Effector CD8-positive, alpha-beta T cell (primary cell): ENCODE data around the gene PPP4C.
A peak's percentile ranks its signal among the peaks of the same experiment; 100 is the strongest.
"Not testable (repeated sequence)": the region's sequence is repeated elsewhere in the genome, so short reads cannot be mapped to it uniquely, and the experiment has no call there.

ENCODE experiments used
- DNase-seq: peaks from one replicate; lab custom pipeline; 2025; lab: John Stamatoyannopoulos, UW

Gene PPP4C

DNA sequence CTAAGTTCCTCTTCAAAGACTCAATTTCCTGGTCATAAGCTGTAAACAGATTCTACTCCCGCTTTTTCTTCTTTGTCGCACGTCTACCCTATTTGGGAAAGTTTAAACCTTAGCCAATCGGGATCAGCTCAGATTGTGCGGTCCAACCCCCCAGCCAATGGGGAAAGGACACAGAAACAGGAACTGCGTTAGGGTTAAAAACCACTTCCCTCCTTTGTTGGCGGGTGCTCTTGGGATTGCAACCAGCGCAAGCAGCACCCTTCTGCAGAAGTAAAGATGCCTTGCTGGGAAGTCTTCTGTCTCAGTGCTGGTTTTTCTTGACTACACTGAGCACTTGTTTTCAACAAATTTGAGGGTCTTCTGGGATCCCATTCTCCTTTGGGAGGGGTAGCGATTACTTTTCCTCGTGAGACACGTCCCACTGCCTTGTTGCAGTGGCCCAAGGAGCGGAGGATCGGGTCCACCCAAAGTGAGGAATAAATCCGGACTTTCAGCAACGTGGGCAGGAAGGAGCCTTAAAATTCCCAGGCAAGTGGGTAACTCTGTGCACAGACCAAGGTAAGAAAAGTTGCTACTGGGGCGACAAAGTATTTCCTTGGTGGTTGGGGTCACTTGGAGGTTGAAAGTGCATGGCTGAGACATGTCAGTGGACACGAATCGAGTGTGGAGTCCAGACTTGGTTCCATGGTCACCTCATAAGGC is 21.2 kb downstream of the PPP4C start:
- DNase-seq: no peak

DNA sequence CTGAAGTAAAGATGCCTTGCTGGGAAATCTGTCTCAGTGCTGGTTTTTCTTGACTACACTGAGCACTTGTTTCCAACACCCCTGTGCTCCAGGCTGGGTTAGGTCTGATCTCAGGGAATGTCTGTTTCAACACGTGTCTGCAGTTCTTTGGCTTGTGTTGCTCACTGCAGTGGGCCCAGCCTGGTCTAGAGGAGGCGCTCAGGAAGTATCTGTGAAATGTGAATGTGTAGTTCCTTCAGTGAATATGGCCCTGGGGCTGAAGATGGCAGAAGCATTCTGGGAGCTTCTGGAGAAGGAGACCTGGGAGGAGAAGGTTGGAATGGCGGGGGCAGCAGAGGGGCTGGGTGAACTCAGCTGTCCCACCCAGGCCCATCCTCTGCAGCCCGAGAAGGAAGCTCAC is 28.3 kb downstream of the PPP4C start:
- no peak for DNase-seq

GRCh38 chr16:30104492-30104891 is 28.7 kb downstream of the PPP4C start:
- no peak for DNase-seq

GRCh38 chr16:30108059-30108850 is 32.5 kb downstream of the PPP4C start:
- no peak for DNase-seq

DNA sequence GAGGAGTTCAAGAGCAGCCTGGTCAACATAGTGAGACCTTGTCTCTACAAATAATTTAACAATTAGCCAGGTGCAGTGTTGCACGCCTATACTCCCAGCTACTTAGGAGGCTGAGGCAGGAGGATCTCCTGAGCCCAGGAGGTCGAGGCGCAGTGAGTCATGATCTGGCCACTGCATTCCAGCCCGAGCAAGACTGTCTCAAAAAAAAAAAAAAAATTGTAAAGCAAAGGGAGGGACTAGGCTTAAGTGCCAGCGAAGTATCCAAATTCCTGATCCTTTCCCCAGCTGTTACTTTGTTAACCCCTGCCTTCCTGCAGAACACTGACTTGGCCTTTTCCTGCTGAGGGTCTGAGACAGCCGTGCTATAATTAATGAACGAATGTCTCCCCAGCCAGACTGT is 34.9 kb downstream of the PPP4C start:
- DNase-seq: no peak

- DNase-seq: peak; percentile 24
Observed at GRCh38 chr16:30112197-30113030, 36.6 kb downstream of the PPP4C start.

DNA sequence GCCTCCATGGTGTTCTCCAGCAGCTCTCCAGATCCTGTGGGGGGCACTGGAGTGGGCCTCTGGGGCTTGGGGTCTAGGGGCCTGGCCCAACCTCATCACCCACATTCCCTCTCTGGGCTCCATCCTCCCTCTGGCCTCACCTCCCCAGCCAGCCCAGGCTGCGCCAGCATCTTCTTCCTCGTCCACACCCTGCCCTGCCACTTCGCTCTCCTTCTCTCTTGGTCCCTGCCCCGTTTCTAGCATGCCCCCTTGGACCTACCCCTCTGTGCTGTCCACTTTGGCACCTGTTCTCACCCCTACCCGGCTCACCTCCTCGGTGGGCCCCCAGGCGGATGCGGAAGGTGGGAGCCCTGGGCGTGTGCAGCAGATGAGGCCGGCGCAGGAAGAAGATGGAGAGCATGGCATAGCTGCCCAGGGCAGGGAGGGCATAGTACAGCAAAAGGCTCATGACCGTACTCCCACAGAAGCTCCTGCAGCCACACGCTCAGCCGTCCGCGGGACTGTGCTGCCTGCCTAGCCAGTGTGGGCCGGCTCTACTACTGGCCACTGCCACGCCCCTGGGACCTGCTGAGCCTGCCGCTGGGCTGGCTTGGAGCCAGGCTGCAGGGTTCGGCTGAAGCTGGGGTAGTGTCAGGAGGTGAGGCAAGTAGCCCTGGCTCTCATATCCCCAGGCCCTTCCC is 37.4 kb downstream of the PPP4C start, which contains the start of gene GDPD3:
GDPD3 (minus strand) TSS at position 507 of the 680 bp plus-strand sequence; CDS start at position 448, 59 bp downstream.
- no peak for DNase-seq

DNA sequence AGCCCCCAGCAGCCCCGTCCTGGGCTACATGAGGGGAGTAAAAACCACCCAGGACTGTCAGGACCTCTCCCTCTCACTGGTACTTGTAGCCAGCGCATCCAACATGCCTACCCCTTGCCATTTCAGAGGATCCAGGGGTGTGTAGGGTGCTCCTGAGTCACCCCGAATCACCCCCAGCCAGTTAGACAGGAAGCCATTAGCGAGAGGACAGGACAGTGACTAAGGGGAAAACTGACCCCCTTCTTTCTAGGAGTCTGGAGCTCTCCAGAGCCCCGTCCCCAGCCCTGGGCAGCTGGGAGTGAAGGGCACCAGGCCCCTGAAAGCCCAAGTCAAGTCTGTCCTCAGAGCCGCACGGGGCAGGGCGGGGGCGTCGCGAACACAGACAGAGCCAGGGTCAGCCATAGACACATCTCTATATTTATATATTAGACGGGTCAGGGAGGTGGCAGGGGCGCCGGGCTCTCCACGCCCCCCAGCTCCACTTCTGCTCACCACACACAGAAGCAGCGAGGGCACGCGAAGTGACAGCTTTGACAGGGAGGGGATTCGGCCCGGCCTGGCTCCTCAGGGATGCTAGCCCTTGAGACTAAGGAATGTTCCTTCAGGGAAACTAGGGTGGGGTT is 38.0 kb downstream of the PPP4C start:
- DNase-seq: no peak

DNA sequence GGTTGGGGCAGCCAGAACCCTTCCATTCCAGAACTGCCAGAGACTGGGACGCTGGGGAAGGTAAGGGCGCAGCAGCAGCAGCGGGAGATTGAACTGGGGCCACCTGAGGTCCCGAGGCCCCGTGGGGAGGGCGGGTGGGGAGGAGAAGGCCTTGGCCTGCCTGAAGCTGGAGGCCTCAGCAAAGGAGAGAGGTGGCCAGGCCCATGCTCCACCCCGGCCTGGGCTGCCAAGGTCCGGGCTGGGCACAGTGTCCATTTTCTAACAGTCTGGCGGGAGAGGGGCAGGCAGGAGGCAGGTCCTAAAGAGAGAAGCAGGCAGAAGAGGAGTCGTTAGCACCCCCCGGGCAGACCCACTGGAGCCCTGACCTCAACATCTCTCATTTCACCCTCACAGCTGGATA is 38.6 kb downstream of the PPP4C start:
- DNase-seq: no peak

- not testable (repeated sequence) for DNase-seq
Observed at GRCh38 chr16:30114833-30115232, 39.0 kb downstream of the PPP4C start.

DNA sequence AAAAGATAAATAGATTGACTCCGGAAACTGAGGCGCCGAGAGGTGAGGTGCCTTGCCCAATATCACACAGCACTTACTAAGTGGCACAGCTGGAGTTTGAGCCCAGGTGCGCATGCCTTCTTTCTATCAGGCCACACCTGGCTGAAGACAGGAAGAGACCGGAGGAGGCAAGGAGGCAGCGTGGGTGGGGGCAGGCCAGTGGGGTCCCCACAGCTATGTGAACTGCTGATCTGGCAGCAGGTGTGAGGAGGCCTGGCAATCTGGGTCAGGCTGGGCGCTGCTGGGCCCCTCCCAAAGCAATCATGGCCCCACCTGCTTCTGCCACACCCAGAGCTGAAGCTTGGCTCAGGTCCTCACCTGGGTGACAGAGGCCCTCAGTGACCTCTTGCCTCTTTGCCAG is 39.4 kb downstream of the PPP4C start:
- DNase-seq: no peak

GRCh38 chr16:30116291-30117207 is 40.8 kb downstream of the PPP4C start:
- no peak for DNase-seq

DNA sequence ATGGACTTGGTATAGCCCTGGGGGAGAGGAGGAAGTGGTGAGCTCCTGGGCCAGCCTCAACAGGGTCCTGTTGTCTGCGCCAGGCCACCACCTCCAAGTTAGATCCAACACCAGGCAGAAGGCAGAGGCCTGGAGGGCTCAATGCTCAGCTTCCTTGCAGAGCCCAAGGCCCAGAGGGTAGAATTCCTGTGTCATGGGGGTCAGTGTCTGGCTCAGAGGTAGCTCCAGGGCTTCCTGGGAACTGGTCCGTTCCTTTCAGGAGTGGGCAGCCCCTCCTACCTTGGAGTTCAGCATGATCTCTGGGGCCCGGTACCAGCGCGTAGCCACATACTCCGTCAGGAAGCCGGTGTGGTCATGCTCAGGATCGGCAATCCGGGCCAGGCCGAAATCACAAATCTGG is 42.0 kb downstream of the PPP4C start:
- DNase-seq: no peak

DNA sequence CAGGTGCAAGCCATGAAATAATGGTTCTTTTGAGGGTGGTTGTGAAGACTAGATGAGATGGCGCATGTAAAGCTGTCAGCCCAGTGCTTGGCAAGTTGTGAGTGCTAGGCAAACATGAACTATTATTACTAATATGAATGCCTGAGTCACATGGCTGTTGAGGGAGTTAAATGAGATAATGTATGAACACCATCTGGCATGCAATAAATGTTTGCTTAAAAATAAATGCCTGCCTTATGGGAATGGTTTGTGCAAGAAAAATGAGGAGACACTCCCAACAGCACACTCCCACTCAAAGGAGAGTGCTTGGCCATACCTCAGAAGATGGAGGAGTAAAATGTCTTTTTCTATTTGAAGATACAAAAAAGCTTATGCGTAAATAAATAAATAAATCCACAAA is 43.6 kb downstream of the PPP4C start:
- DNase-seq: no peak

DNA sequence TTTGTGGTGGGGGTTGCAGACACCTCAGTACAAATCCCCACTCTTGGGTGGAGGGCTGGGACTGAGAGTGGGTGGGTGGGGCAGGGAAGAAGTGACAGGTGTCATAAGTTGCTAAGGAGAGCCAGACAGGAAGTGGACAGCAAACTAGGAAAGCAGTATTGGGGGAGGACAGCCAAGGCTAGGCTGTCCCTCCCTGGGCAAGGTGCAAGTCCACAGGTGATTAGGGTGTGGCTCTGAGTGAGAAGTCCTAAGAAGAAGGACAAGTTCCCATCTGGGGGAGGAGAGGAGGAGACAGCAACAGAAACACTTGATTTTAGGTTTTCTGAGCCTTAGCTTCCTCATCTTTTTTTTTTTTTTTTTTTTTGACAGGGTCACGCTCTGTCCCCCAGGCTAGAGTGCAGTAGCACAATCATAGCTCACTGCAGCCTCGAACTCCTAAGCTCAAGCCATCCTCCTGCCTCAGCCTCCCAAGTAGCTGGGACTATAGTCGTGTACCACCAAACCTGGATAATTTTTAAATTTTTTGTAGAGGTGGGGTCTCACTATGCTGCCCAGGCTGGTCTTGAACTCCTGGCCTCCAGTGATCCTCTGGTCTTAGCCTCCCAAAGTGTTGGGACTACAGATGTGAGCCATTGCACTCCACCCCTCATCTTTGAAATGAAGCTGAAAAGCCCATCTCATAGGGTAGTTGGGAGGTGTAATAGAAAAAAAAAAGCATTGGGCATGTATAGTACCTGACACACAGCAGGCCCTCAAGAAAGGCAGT is 44.7 kb downstream of the PPP4C start:
- no peak for DNase-seq

- DNase-seq: no peak
Observed at GRCh38 chr16:30121741-30122571, 46.2 kb downstream of the PPP4C start.

DNA sequence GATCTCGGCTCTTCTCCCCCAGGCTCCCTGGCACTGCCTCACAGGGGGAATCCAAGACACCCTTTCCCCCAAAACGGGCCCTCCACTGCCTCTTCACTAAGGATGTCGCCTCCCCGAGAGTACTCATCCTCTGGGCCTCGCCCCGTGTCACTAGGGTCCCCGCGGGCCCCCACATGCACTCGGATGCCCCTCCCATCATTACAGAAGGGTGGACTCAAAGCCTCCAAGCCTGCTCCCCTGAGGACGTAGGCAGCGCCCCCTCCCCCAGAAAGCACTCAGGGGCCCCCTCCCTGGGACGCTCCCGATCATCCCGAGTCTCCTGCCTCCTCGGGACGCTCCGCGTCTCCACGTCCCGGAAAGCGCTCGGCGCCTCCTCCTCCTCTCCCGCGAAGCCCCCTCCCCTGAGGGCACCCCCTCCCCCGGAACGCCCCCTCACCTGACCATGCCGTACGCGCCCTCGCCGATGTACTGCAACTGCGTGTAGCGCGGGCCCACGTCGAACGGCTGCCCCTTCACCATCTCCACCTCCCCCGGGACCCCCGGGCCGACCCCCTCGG is 46.9 kb downstream of the PPP4C start:
- DNase-seq: no peak

GRCh38 chr16:30124985-30125379 is 49.2 kb downstream of the PPP4C start:
- no peak for DNase-seq
